Hindlimb muscle (tissue), 1 donor: ENCODE data around the gene SLFN11. TPM values are rescaled to one million over a fixed set of nuclear protein-coding genes. Genes with fewer than 3 reads are reported as not detected.

ENCODE experiments used
- polyA plus RNA-seq: library from polyadenylated mRNA; unstranded; fragments of 120-200 nt; gene quantifications from one replicate; pipeline ENCODE4 v1.2.1, GENCODE V29; 2013; ENCODE audit not compliant: insufficient read length

Gene SLFN11
- polyA plus RNA-seq, 1 donor, result 18.8 TPM

Other genes starting within 250 kb of the SLFN11 start
- 16.8 TPM for gene NLE1, start 231.3 kb downstream of the SLFN11 start, polyA plus RNA-seq
- gene UNC45B, start 225.8 kb downstream of the SLFN11 start, polyA plus RNA-seq, result 250 TPM
- 0.56 TPM for gene SLC35G3, start 179.2 kb downstream of the SLFN11 start, polyA plus RNA-seq
- 5.4 TPM for gene SLFN5, start 130.5 kb downstream of the SLFN11 start, polyA plus RNA-seq
- 8.2 TPM for gene SLFN12, start 58.9 kb upstream of the SLFN11 start, polyA plus RNA-seq
- 6.9 TPM for gene SLFN13, start 75.1 kb upstream of the SLFN11 start, polyA plus RNA-seq
- 0.19 TPM for gene SLFN12L, start 164.1 kb upstream of the SLFN11 start, polyA plus RNA-seq
- 0.19 TPM for gene SLFN14, start 187.2 kb upstream of the SLFN11 start, polyA plus RNA-seq
- gene PEX12, start 204.9 kb upstream of the SLFN11 start, polyA plus RNA-seq, result 7.7 TPM
- 74.1 TPM for gene AP2B1, start 213.7 kb upstream of the SLFN11 start, polyA plus RNA-seq